MM.1S (cell line): ENCODE data around the gene CLEC4D.

ENCODE experiments used
- DNase-seq: peaks from one replicate; pipeline ENCODE4 v3.0.0-alpha.2; 2015
- H2AFZ ChIP-seq: fragments of 300-600 bp; sonication (generic); 2 replicates; pipeline ENCODE4 v1.6.0; 2016; ENCODE audit warnings: antibody characterized with exemption, low read length
- H3F3A ChIP-seq: fragments of 300-600 bp; sonication (generic); 2 replicates; pipeline ENCODE4 v1.6.1; 2016; ENCODE audit warnings: mild to moderate bottlenecking, antibody characterized with exemption, low read length, moderate library complexity, mixed read lengths; ENCODE audit not compliant: insufficient read depth
- H3K27ac ChIP-seq: fragments of 300-600 bp; sonication (generic); 2 replicates; pipeline ENCODE4 v1.5.1; 2016; ENCODE audit warnings: mild to moderate bottlenecking, low read length
- H3K27me3 ChIP-seq: fragments of 300-600 bp; sonication (generic); replicated peaks from 2 replicates; pipeline ENCODE4 v1.6.0; 2016; ENCODE audit warnings: low read length; ENCODE audit not compliant: insufficient read depth
- H3K36me3 ChIP-seq: fragments of 300-600 bp; sonication (generic); replicated peaks from 2 replicates; pipeline ENCODE4 v1.6.1; 2016; ENCODE audit warnings: mild to moderate bottlenecking, low read length, mixed read lengths; ENCODE audit not compliant: insufficient read depth
- H3K4me1 ChIP-seq: fragments of 300-600 bp; sonication (generic); 2 replicates; pipeline ENCODE4 v1.6.1; 2016; ENCODE audit warnings: low read length, mixed read lengths
- H3K4me2 ChIP-seq: fragments of 300-600 bp; sonication (generic); 2 replicates; pipeline ENCODE4 v1.6.0; 2016; ENCODE audit warnings: low read depth, low read length
- H3K4me3 ChIP-seq: fragments of 300-600 bp; sonication (generic); 2 replicates; pipeline ENCODE4 v1.5.1; 2016; ENCODE audit warnings: low read length, mixed read lengths
- H3K79me2 ChIP-seq: fragments of 300-600 bp; sonication (generic); 2 replicates; pipeline ENCODE4 v1.6.1; 2016; ENCODE audit warnings: mixed run types, low read length, mixed read lengths
- H3K9ac ChIP-seq: fragments of 300-600 bp; sonication (generic); 2 replicates; pipeline ENCODE4 v1.6.1; 2016; ENCODE audit warnings: low read length, mixed read lengths
- H3K9me2 ChIP-seq: fragments of 300-600 bp; sonication (generic); replicated peaks from 2 replicates; pipeline ENCODE4 v1.6.1; 2016; ENCODE audit warnings: mild to moderate bottlenecking, low read length, mixed read lengths; ENCODE audit not compliant: insufficient read depth
- H3K9me3 ChIP-seq: fragments of 300-600 bp; sonication (generic); replicated peaks from 2 replicates; pipeline ENCODE4 v1.6.1; 2016; ENCODE audit warnings: mild to moderate bottlenecking, low read length, mixed read lengths; ENCODE audit not compliant: insufficient read depth
- H4K20me1 ChIP-seq: fragments of 300-600 bp; sonication (generic); 2 replicates; pipeline ENCODE4 v1.6.1; 2016; ENCODE audit warnings: mild to moderate bottlenecking, low read length, moderate library complexity, mixed read lengths; ENCODE audit not compliant: insufficient read depth
- EZH2 ChIP-seq: fragments of 300-600 bp; sonication (generic); optimal IDR thresholded peaks from 2 replicates; pipeline ENCODE3; 2017; ENCODE audit warnings: low read depth, mild to moderate bottlenecking, antibody characterized with exemption, low read length, mixed read lengths
- EZH2phosphoT487 ChIP-seq: fragments of 300-600 bp; sonication (generic); IDR thresholded peaks from 2 replicates; pipeline ENCODE4 v1.6.1; 2018; ENCODE audit warnings: antibody characterized with exemption, low read length
- TF ChIP-seq, protein P1 (sequence below): fragments of 300-600 bp; sonication (generic); IDR thresholded peaks from 2 replicates; pipeline ENCODE4 v1.5.1; 2016; ENCODE audit warnings: antibody characterized with exemption, low read length, mixed read lengths

CLEC4D gene

DNA sequence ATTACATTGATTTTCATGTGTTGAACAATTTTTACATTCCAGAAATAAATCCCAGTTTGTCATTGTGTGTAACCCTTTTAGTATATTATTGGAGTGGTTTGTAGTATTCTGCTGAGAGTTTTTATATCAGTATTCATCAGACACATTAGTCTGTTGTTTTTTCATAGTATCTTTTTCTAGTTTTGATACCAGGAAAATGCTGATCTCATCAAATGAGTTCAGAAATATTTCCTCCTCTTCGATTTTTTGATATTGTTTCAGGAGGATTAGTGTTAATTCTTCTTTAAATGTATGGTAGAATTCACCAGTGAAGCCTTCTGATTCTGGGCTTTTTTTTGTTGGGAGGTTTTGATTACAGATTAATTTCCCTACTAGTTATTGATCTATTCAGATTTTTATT is 42.2 kb upstream of the CLEC4D start:
- H3K27ac ChIP-seq, result no peak overlapping the region
- no peak overlapping the region for H3K9ac ChIP-seq
- no peak overlapping the region for H3K4me3 ChIP-seq
- H3K36me3 ChIP-seq, result no peaks in the 10 kb centered on the region
- DNase-seq, result no peak
- H3K79me2 ChIP-seq, result no peaks in the 10 kb centered on the region
- H3K4me2 ChIP-seq, result no peak overlapping the region
- TF ChIP-seq EZH2phosphoT487, result no peak
- H3F3A ChIP-seq, result no peaks in the 10 kb centered on the region
- H2AFZ ChIP-seq, result no peak overlapping the region
- H3K27me3 ChIP-seq, result no peaks in the 10 kb centered on the region
- H3K4me1 ChIP-seq, result no peaks in the 10 kb centered on the region
- H4K20me1 ChIP-seq, result no peaks in the 10 kb centered on the region
- H3K9me2 ChIP-seq, result no peaks in the 10 kb centered on the region
- H3K9me3 ChIP-seq, result no peaks in the 10 kb centered on the region

DNA sequence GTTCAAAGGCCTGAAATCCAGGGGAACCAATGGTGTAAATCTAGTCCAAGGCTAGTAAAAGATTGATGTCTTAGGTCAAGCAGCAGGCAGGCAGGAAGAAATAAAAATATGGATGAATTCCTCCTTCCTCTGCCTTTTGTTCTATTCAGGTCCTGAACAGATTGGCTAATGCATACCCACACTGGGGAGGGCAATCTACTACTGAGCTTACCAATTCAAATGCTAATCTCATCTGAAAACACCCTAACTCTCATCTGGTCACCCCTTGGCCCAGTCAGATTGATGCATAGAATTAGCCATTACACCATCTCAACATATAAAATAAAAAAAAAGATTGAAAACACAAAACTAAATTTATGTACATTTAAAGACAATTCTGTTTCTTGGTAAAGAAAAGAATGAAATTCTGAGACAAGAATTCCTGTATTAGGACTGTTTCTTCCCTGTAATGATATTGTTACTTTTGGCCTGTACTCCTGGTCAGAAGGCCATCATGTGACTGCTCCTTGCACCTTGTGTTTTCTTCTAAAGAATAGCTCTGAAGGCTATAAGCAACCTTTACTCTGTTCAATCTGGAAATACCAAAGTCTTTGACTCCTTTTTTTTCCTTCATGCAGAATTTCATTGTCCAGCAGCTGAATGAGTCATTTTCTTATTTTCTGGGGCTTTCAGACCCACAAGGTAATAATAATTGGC is 37.6 kb upstream of the CLEC4D start:
- H4K20me1 ChIP-seq, result no peaks in the 10 kb centered on the region
- H3K27me3 ChIP-seq, result no peaks in the 10 kb centered on the region
- no peak for TF ChIP-seq EZH2
- TF ChIP-seq EZH2phosphoT487, result no peak
- TF ChIP-seq, protein P1, sequence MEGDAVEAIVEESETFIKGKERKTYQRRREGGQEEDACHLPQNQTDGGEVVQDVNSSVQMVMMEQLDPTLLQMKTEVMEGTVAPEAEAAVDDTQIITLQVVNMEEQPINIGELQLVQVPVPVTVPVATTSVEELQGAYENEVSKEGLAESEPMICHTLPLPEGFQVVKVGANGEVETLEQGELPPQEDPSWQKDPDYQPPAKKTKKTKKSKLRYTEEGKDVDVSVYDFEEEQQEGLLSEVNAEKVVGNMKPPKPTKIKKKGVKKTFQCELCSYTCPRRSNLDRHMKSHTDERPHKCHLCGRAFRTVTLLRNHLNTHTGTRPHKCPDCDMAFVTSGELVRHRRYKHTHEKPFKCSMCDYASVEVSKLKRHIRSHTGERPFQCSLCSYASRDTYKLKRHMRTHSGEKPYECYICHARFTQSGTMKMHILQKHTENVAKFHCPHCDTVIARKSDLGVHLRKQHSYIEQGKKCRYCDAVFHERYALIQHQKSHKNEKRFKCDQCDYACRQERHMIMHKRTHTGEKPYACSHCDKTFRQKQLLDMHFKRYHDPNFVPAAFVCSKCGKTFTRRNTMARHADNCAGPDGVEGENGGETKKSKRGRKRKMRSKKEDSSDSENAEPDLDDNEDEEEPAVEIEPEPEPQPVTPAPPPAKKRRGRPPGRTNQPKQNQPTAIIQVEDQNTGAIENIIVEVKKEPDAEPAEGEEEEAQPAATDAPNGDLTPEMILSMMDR, result no peak
- no peaks in the 10 kb centered on the region for H3K79me2 ChIP-seq
- H3K4me2 ChIP-seq, result no peak overlapping the region
- no peak overlapping the region for H3K27ac ChIP-seq
- no peak overlapping the region for H3K4me3 ChIP-seq
- H3K36me3 ChIP-seq, result no peaks in the 10 kb centered on the region
- H3K9me2 ChIP-seq, result no peaks in the 10 kb centered on the region
- no peak overlapping the region for H3K9ac ChIP-seq
- no peaks in the 10 kb centered on the region for H3F3A ChIP-seq
- no peak for DNase-seq
- no peak overlapping the region for H2AFZ ChIP-seq
- H3K9me3 ChIP-seq, result no peaks in the 10 kb centered on the region
- no peaks in the 10 kb centered on the region for H3K4me1 ChIP-seq

DNA sequence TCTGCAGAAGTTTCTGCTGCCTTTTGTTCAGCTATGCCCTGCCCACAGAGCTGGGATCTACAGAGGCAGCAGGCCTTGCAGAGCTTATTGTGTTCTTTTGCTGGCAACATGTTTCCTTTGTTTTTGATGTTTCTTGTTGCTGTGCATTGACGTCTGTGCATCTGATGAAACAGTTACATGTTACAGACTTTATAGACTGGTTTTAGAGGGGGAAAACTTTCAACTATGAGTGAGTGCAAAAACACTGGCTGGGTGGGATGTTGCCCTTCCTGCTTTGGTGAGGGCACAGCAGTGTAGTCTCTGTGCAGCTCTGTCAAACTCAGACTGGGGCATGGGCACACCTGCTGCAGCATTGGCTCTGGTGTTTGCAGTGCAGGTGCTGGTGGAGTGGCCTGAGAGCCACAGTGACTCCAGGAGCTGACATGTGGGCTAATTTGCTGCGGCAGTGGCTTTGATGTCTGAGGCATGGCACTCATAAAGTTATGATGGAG is 30.7 kb upstream of the CLEC4D start:
- no peak overlapping the region for H3K4me3 ChIP-seq
- no peaks in the 10 kb centered on the region for H3K4me1 ChIP-seq
- no peaks in the 10 kb centered on the region for H3K27me3 ChIP-seq
- H3K9me3 ChIP-seq, result no peaks in the 10 kb centered on the region
- no peak overlapping the region for H3K4me2 ChIP-seq
- H3F3A ChIP-seq, result no peaks in the 10 kb centered on the region
- H3K9me2 ChIP-seq, result no peaks in the 10 kb centered on the region
- TF ChIP-seq, protein P1, result no peak
- TF ChIP-seq EZH2 (no peak), EZH2phosphoT487 (no peak)
- no peak for DNase-seq
- no peak overlapping the region for H3K9ac ChIP-seq
- H3K36me3 ChIP-seq, result no peaks in the 10 kb centered on the region
- H2AFZ ChIP-seq, result no peak overlapping the region
- H4K20me1 ChIP-seq, result no peaks in the 10 kb centered on the region
- no peaks in the 10 kb centered on the region for H3K79me2 ChIP-seq
- H3K27ac ChIP-seq, result no peak overlapping the region

DNA sequence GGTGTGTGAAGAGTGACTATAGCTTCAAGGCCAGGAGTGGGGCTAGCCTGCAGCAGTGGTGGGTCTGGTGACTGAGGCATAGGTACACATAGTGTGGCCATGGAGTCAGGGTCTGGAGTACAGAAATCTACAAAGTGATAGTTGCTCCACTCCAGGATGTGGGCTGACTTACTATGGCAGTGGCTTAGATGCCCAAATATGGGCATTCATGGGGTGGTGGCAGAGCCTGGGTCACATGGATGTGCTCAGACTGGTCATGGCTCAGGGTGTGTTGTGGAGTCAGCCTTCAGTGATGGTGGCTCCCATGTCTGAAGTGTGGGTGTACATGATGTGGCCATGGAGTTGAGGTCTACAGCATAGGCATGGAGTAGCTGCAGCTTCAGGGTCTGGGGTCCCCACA is 30.2 kb upstream of the CLEC4D start:
- H3K27me3 ChIP-seq, result no peaks in the 10 kb centered on the region
- H3K9ac ChIP-seq, result no peak overlapping the region
- no peak overlapping the region for H2AFZ ChIP-seq
- H3K79me2 ChIP-seq, result no peaks in the 10 kb centered on the region
- H3K4me3 ChIP-seq, result no peak overlapping the region
- H3K4me2 ChIP-seq, result no peak overlapping the region
- no peaks in the 10 kb centered on the region for H3K9me3 ChIP-seq
- TF ChIP-seq EZH2 (no peak), EZH2phosphoT487 (no peak)
- TF ChIP-seq, protein P1, result no peak
- H3K36me3 ChIP-seq, result no peaks in the 10 kb centered on the region
- H3F3A ChIP-seq, result no peaks in the 10 kb centered on the region
- no peak for DNase-seq
- H4K20me1 ChIP-seq, result no peaks in the 10 kb centered on the region
- no peaks in the 10 kb centered on the region for H3K4me1 ChIP-seq
- H3K9me2 ChIP-seq, result no peaks in the 10 kb centered on the region
- H3K27ac ChIP-seq, result no peak overlapping the region
